Loucy (cell line): ENCODE measurements around the gene SLC17A8.

ENCODE experiments used
- CTCF ChIP-seq: fragments of 200-600 bp; sonication (generic); conservative IDR thresholded peaks from 2 replicates; pipeline ENCODE4 v1.5.1; 2014; ENCODE audit warnings: mild to moderate bottlenecking, antibody characterized with exemption, low read length
- EZH2phosphoT487 ChIP-seq: fragments of 200-600 bp; IDR thresholded peaks from 2 replicates; pipeline ENCODE4 v1.6.1; 2018; ENCODE audit warnings: antibody characterized with exemption, mild to moderate bottlenecking, moderate library complexity, borderline replicate concordance

GRCh38 chr12:100468126-100468525, 111.3 kb downstream of the SLC17A8 start:
- TF ChIP-seq CTCF = no peak
- no peak for TF ChIP-seq EZH2phosphoT487
